H9 (cell line): Measurements from ENCODE around the gene ARSJ. TPM values are rescaled to one million over a fixed set of nuclear protein-coding genes. Genes with fewer than 3 reads are reported as not detected.
A peak's percentile ranks its signal among the peaks of the same experiment; 100 is the strongest.

Source experiments
- DNase-seq: peaks from one replicate; pipeline ENCODE4 v3.0.0-alpha.2; 2017
- H2AFZ ChIP-seq: one replicate; pipeline ENCODE4 v1.6.1; 2013; ENCODE audit warnings: mild to moderate bottlenecking, low read length, control low read depth, moderate library complexity
- H2AK5ac ChIP-seq: 2 replicates; pipeline ENCODE4 v1.6.1; 2013; ENCODE audit warnings: low read length, control low read depth, mixed read lengths; ENCODE audit not compliant: insufficient read length
- H2BK120ac ChIP-seq: one replicate; pipeline ENCODE4 v1.6.1; 2013; ENCODE audit warnings: low read depth, mild to moderate bottlenecking, low read length, control low read depth, inconsistent platforms; ENCODE audit not compliant: poor library complexity, severe bottlenecking
- H2BK12ac ChIP-seq: 2 replicates; pipeline ENCODE4 v1.6.1; 2013; ENCODE audit warnings: low read length, control low read depth, mixed read lengths, low read depth; ENCODE audit not compliant: insufficient read length
- H2BK15ac ChIP-seq: 2 replicates; pipeline ENCODE4 v1.6.1; 2013; ENCODE audit warnings: low read depth, low read length, control low read depth
- H2BK20ac ChIP-seq: one replicate; pipeline ENCODE4 v1.6.1; 2013; ENCODE audit warnings: low read depth, mild to moderate bottlenecking, low read length, control low read depth, inconsistent platforms; ENCODE audit not compliant: poor library complexity, severe bottlenecking
- H2BK5ac ChIP-seq: 2 replicates; pipeline ENCODE4 v1.6.1; 2013; ENCODE audit warnings: low read length, control low read depth, mixed read lengths; ENCODE audit not compliant: insufficient read length
- H3K14ac ChIP-seq: 2 replicates; pipeline ENCODE4 v1.6.1; 2013; ENCODE audit warnings: low read length, control low read depth; ENCODE audit not compliant: insufficient read depth
- H3K18ac ChIP-seq: 2 replicates; pipeline ENCODE4 v1.6.1; 2013; ENCODE audit warnings: low read depth, mild to moderate bottlenecking, mixed read lengths, low read length, control low read depth; ENCODE audit not compliant: insufficient read length
- H3K23ac ChIP-seq: 2 replicates; pipeline ENCODE4 v1.6.1; 2013; ENCODE audit warnings: low read length, control low read depth, mixed read lengths, low read depth; ENCODE audit not compliant: insufficient read length
- H3K23me2 ChIP-seq: 2 replicates; pipeline ENCODE4 v1.6.1; 2013; ENCODE audit warnings: low read depth, mild to moderate bottlenecking, mixed read lengths, low read length, control low read depth; ENCODE audit not compliant: insufficient read length, poor library complexity, severe bottlenecking
- H3K27ac ChIP-seq: 2 replicates; pipeline ENCODE4 v1.5.1; 2013; ENCODE audit warnings: low read length, control low read depth, mixed read lengths, low read depth; ENCODE audit not compliant: insufficient read length
- H3K27me3 ChIP-seq: 2 replicates; pipeline ENCODE4 v1.6.1; 2013; ENCODE audit warnings: low read length, control low read depth, inconsistent platforms; ENCODE audit not compliant: insufficient read depth
- H3K4ac ChIP-seq: 2 replicates; pipeline ENCODE4 v1.6.1; 2013; ENCODE audit warnings: low read depth, mild to moderate bottlenecking, control low read depth, inconsistent platforms, low read length, moderate library complexity
- H3K4me1 ChIP-seq: 2 replicates; pipeline ENCODE4 v1.6.1; 2013; ENCODE audit warnings: low read length, control low read depth, inconsistent platforms; ENCODE audit not compliant: insufficient read depth
- H3K4me2 ChIP-seq: 2 replicates; pipeline ENCODE4 v1.6.1; 2013; ENCODE audit warnings: low read length, control low read depth, mixed read lengths; ENCODE audit not compliant: insufficient read length, insufficient read depth
- H3K56ac ChIP-seq: 2 replicates; pipeline ENCODE4 v1.6.1; 2013; ENCODE audit warnings: low read depth, mild to moderate bottlenecking, mixed read lengths, low read length, control low read depth; ENCODE audit not compliant: insufficient read length
- H3K79me1 ChIP-seq: 2 replicates; pipeline ENCODE4 v1.6.1; 2013; ENCODE audit warnings: low read depth, mild to moderate bottlenecking, moderate library complexity, low read length, control low read depth, inconsistent platforms; ENCODE audit not compliant: insufficient read depth, poor library complexity, severe bottlenecking
- H3K79me2 ChIP-seq: 2 replicates; pipeline ENCODE4 v1.6.1; 2013; ENCODE audit warnings: low read length, control low read depth, inconsistent platforms; ENCODE audit not compliant: insufficient read depth
- H3K9ac ChIP-seq: 2 replicates; pipeline ENCODE4 v1.6.1; 2013; ENCODE audit warnings: low read length, control low read depth, mixed read lengths; ENCODE audit not compliant: insufficient read length; ENCODE audit errors: extremely low read depth
- H3K9me3 ChIP-seq: one replicate; pipeline ENCODE4 v1.6.1; 2013; ENCODE audit warnings: low read depth, low read length, inconsistent platforms; ENCODE audit not compliant: control insufficient read depth
- H3T11ph ChIP-seq: one replicate; pipeline ENCODE4 v1.6.1; 2013; ENCODE audit warnings: mild to moderate bottlenecking, low read length, control low read depth, inconsistent platforms
- H4K20me1 ChIP-seq: one replicate; pipeline ENCODE4 v1.6.1; 2013; ENCODE audit not compliant: control insufficient read depth, insufficient read length, insufficient read depth
- H4K5ac ChIP-seq: 2 replicates; pipeline ENCODE4 v1.6.1; 2013; ENCODE audit warnings: low read depth, mild to moderate bottlenecking, mixed read lengths, low read length, control low read depth; ENCODE audit not compliant: insufficient read length
- H4K8ac ChIP-seq: replicated peaks from 2 replicates; pipeline ENCODE4 v1.6.1; 2013; ENCODE audit warnings: low read length, control low read depth, mixed read lengths, low read depth; ENCODE audit not compliant: insufficient read length
- H4K91ac ChIP-seq: 2 replicates; pipeline ENCODE4 v1.6.1; 2013; ENCODE audit warnings: low read depth, mild to moderate bottlenecking, moderate library complexity, mixed read lengths, low read length, control low read depth; ENCODE audit not compliant: insufficient read length
- H3K27ac Mint-ChIP-seq, 3 experiments: 2 replicates in 2 of 3; 3 replicates in 1 of 3; pipeline ENCODE4 v1.8.0; 2020 to 2021; ENCODE audit warnings: mixed read lengths in 3 of 3, mild to moderate bottlenecking in 1 of 3, moderate library complexity in 1 of 3
- H3K27me3 Mint-ChIP-seq: 2 replicates; pipeline ENCODE4 v1.8.0; 2021; ENCODE audit warnings: low read depth, mild to moderate bottlenecking, moderate library complexity, mixed read lengths
- H3K36me3 Mint-ChIP-seq, 3 experiments: 2 replicates in 2 of 3; 3 replicates in 1 of 3; pipeline ENCODE4 v1.8.0; 2020 to 2021; ENCODE audit warnings: low read depth in 3 of 3, mixed read lengths in 3 of 3; ENCODE audit not compliant: insufficient read depth in 1 of 3
- H3K4me1 Mint-ChIP-seq, 2 experiments: 2 replicates each; pipeline ENCODE4 v1.8.0; 2020; ENCODE audit warnings: mixed read lengths in 2 of 2
- H3K4me3 Mint-ChIP-seq, 2 experiments: 2 replicates in 1 of 2; 3 replicates in 1 of 2; pipeline ENCODE4 v1.8.0; 2020 to 2021; ENCODE audit warnings: mild to moderate bottlenecking in 2 of 2, mixed read lengths in 2 of 2, moderate library complexity in 1 of 2
- H3K9me3 Mint-ChIP-seq, 2 experiments: 2 replicates in 1 of 2; 3 replicates in 1 of 2; pipeline ENCODE4 v1.8.0; 2020; ENCODE audit warnings: mild to moderate bottlenecking in 2 of 2, mixed read lengths in 2 of 2, moderate library complexity in 1 of 2
- WGBS: extraction: QIAGEN DNeasy Blood & Tissue Kit; methylation state at CpG from one replicate; pipeline ENCODE4 v1.1.7; 2013; ENCODE audit warnings: missing lambda C conversion rate, low lambda C conversion rate, mixed read lengths; ENCODE audit not compliant: insufficient read length; ENCODE audit errors: extremely low coverage; 5-methylcytosine and 5-hydroxymethylcytosine counted together
- total RNA-seq: library from RNA; stranded (reverse); gene quantifications from 2 replicates; pipeline ENCODE4 v1.2.1, GENCODE V29; 2021
- TF ChIP-seq, protein P1 (sequence below): fragments of 200-600 bp; sonication (generic); conservative IDR thresholded peaks from 3 replicates; pipeline ENCODE4 v1.8.0; 2021; ENCODE audit warnings: antibody characterized with exemption, mild to moderate bottlenecking

ARSJ gene
- total RNA-seq, 1 experiment from 2014 or later = 1.1 TPM

DNA sequence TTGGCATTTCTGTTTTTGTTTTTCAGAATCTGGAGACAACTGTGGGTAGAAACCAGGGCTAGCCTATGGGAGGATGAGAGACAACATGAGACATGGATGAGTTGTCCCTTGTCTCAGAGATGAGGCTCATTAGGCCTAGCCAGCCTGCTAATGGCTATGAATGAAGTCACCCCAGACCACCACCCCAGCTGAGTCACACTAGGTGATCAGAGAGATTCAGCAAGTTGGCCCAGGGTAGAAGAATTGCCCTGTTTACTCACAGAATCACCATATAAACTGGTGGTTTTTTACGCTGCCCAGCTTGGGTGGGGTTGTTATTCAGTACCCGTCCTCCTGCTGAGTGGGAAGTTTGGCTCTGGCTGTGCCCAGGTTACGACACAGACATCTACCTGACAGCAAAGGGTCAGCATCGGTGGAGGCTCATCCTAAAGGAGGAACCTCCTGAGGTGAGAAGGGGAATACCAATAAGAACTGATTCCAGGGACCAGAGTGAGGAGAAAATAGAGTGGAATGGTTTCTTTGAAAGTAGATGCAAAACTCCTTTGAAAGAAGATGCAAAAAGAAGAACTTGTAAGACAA is 17.2 kb upstream of the ARSJ start:
- TF ChIP-seq, protein P1, sequence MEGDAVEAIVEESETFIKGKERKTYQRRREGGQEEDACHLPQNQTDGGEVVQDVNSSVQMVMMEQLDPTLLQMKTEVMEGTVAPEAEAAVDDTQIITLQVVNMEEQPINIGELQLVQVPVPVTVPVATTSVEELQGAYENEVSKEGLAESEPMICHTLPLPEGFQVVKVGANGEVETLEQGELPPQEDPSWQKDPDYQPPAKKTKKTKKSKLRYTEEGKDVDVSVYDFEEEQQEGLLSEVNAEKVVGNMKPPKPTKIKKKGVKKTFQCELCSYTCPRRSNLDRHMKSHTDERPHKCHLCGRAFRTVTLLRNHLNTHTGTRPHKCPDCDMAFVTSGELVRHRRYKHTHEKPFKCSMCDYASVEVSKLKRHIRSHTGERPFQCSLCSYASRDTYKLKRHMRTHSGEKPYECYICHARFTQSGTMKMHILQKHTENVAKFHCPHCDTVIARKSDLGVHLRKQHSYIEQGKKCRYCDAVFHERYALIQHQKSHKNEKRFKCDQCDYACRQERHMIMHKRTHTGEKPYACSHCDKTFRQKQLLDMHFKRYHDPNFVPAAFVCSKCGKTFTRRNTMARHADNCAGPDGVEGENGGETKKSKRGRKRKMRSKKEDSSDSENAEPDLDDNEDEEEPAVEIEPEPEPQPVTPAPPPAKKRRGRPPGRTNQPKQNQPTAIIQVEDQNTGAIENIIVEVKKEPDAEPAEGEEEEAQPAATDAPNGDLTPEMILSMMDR = no peak
- H3K23ac ChIP-seq = no peak overlapping the region
- no CpG with 5 or more reads among the region's 4 CpGs for WGBS
- no peak overlapping the region for H2BK20ac ChIP-seq
- no peak overlapping the region for H3K9ac ChIP-seq
- H2BK12ac ChIP-seq = no peak overlapping the region
- no peaks in the 10 kb centered on the region for H3K36me3 Mint-ChIP-seq
- no peak overlapping the region for H2BK5ac ChIP-seq
- H4K91ac ChIP-seq = no peak overlapping the region
- no peaks in the 10 kb centered on the region for H3K27me3 Mint-ChIP-seq
- H4K5ac ChIP-seq = no peak overlapping the region
- no peak overlapping the region for H3K4me2 ChIP-seq
- no peak overlapping the region for H3K14ac ChIP-seq
- no peak overlapping the region for H3T11ph ChIP-seq
- H4K20me1 ChIP-seq = no peaks in the 10 kb centered on the region
- H2AFZ ChIP-seq = no peak overlapping the region
- H3K4me3 Mint-ChIP-seq = no peak overlapping the region
- no peak overlapping the region for H3K4ac ChIP-seq
- H2AK5ac ChIP-seq = no peak overlapping the region
- peaks cover 14 to 20% of the 10 kb centered on the region in 2 experiments for H3K4me1 Mint-ChIP-seq
- H3K23me2 ChIP-seq = no peaks in the 10 kb centered on the region
- H4K8ac ChIP-seq = no peak overlapping the region
- no peaks in the 10 kb centered on the region for H3K79me2 ChIP-seq
- no peaks in the 10 kb centered on the region for H3K79me1 ChIP-seq
- no peaks in the 10 kb centered on the region for H3K9me3 ChIP-seq
- H3K9me3 Mint-ChIP-seq = no peaks in the 10 kb centered on the region
- no peak for DNase-seq
- H3K56ac ChIP-seq = no peak overlapping the region
- H2BK15ac ChIP-seq = no peak overlapping the region
- H3K18ac ChIP-seq = no peak overlapping the region
- H3K27ac ChIP-seq = no peak overlapping the region
- peaks cover 4% of the 10 kb centered on the region; the same call in 1 of the 2 replicates for H3K4me1 ChIP-seq
- H3K27ac Mint-ChIP-seq = peak overlapping the region in 1 of 3 experiments; percentile 82; a peak in 1 of 7 replicates
- no peak overlapping the region for H2BK120ac ChIP-seq
- H3K27me3 ChIP-seq = no peaks in the 10 kb centered on the region
